Measurements from ENCODE around the gene SNAPC4. TPM values are rescaled to one million over a fixed set of nuclear protein-coding genes. Genes with fewer than 3 reads are reported as not detected.

The SNAPC4 gene
- total RNA-seq, 1 experiment from 2014 or later = 10.8 TPM

DNA sequence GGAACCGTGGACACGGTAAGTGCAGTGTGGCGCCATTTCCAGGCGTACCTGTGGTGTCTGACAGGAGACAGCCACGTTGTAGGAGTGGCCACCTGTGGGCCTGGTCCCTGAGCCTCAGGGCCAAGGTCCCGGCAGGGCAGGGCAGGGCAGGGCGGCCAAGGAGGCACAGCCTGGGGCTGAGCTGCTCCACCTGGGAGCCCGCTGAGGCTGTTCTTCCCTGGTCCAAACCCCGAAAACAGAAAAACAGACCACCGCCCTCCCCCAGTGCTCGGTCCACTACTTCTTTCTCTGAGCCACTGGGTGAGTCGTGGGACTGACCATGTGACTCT is 19.1 kb upstream of the SNAPC4 start:
- in situ Hi-C loops (cut with HindIII; ENCODE audit: low pct_unique_long_range_greater_than_20kb, low sequenced_read_pairs) = no loop called here
- TF ChIP-seq, protein P1, sequence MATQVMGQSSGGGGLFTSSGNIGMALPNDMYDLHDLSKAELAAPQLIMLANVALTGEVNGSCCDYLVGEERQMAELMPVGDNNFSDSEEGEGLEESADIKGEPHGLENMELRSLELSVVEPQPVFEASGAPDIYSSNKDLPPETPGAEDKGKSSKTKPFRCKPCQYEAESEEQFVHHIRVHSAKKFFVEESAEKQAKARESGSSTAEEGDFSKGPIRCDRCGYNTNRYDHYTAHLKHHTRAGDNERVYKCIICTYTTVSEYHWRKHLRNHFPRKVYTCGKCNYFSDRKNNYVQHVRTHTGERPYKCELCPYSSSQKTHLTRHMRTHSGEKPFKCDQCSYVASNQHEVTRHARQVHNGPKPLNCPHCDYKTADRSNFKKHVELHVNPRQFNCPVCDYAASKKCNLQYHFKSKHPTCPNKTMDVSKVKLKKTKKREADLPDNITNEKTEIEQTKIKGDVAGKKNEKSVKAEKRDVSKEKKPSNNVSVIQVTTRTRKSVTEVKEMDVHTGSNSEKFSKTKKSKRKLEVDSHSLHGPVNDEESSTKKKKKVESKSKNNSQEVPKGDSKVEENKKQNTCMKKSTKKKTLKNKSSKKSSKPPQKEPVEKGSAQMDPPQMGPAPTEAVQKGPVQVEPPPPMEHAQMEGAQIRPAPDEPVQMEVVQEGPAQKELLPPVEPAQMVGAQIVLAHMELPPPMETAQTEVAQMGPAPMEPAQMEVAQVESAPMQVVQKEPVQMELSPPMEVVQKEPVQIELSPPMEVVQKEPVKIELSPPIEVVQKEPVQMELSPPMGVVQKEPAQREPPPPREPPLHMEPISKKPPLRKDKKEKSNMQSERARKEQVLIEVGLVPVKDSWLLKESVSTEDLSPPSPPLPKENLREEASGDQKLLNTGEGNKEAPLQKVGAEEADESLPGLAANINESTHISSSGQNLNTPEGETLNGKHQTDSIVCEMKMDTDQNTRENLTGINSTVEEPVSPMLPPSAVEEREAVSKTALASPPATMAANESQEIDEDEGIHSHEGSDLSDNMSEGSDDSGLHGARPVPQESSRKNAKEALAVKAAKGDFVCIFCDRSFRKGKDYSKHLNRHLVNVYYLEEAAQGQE (IDR thresholded peaks at IDR 0.05; ENCODE audit: insufficient read depth in 1 of 2, low read depth in 2 of 2, low read length in 1 of 2) = no peak
- TF ChIP-seq, protein P2, sequence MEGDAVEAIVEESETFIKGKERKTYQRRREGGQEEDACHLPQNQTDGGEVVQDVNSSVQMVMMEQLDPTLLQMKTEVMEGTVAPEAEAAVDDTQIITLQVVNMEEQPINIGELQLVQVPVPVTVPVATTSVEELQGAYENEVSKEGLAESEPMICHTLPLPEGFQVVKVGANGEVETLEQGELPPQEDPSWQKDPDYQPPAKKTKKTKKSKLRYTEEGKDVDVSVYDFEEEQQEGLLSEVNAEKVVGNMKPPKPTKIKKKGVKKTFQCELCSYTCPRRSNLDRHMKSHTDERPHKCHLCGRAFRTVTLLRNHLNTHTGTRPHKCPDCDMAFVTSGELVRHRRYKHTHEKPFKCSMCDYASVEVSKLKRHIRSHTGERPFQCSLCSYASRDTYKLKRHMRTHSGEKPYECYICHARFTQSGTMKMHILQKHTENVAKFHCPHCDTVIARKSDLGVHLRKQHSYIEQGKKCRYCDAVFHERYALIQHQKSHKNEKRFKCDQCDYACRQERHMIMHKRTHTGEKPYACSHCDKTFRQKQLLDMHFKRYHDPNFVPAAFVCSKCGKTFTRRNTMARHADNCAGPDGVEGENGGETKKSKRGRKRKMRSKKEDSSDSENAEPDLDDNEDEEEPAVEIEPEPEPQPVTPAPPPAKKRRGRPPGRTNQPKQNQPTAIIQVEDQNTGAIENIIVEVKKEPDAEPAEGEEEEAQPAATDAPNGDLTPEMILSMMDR (IDR thresholded peaks at IDR 0.05) = no peak
- TF ChIP-seq SIN3A (IDR thresholded peaks at IDR 0.05; ENCODE audit: borderline replicate concordance, insufficient read depth, low read depth, low read length) = no peak
- no peak for TF ChIP-seq POLR2AphosphoS5 (IDR thresholded peaks at IDR 0.05; ENCODE audit: low read depth, low read length)
- no peak for TF ChIP-seq TCF7L2 (IDR thresholded peaks at IDR 0.05; ENCODE audit: low read depth, low read length)
- H3K4me3 ChIP-seq (ENCODE audit: low read depth in 2 of 2, low read length in 2 of 2) = no peak overlapping the region
- ChIA-PET CTCF (interaction anchor here (0.7 kb wide), 1 partner anchor 107 kb away, joined by 3 read pairs; no protein-coding TSS in a partner anchor), POLR2A (no interaction called here)
- DNase-seq (ENCODE audit: low read depth, low spot score) = no peak
- peaks cover 4% of the 10 kb centered on the region for H3K36me3 ChIP-seq (ENCODE audit: control insufficient read depth, insufficient read depth, low read length)
- ATAC-seq = no peak
- H3K4me1 ChIP-seq (ENCODE audit: control insufficient read depth, insufficient read depth, low read length) = no peaks in the 10 kb centered on the region
- no peak overlapping the region for H3K27ac ChIP-seq (ENCODE audit: low read length)
- H3K9me3 ChIP-seq (ENCODE audit: control insufficient read depth, insufficient read depth, low read depth, low read length) = no peaks in the 10 kb centered on the region
- BruUV-seq (replicated peaks) = no TSS peak
- intact Hi-C loops (cut with micrococcal nuclease; ENCODE audit: unreplicated experiment) = no loop called here
- H3K27me3 ChIP-seq (ENCODE audit: control insufficient read depth, insufficient read depth, low read length) = no peaks in the 10 kb centered on the region

DNA sequence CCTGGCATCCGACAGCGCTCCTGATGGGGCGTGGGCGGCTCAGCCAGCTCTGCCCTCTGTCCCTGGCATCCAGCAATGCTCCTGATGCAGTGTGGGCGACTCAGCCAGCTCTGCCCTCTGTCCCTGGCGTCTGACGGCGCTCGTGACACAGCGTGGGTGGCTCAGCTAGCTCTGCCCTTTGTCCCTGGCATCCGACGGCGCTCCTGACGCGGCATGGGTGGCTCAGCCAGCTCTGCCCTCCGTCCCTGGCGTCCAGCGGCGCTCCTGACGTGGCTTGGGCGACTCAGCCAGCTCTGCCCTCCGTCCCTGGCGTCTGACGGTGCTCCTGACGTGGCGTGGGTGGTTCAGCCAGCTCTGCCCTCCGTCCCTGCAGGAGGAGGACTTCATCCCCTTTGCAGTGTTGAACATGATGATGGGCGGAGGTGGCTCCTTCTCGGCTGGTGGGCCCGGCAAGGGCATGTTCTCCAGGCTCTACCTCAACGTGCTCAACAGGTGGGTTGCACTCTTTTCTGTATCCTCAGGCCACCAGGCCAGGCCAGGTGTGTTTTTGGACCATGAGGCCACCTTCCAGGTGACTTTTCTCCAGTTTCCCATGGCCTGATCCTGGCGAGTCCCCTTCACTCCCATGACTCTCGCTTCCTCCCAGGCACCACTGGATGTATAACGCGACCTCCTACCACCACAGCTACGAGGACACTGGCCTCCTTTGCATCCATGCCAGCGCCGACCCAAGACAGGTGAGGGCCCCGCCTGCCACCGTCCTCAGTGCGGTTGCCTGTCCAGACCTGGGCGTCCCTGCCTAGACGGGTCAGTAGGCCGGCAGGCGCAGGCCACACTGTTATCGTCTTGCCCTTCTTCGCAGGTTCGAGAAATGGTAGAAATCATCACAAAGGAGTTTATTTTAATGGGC is 18.5 kb upstream of the SNAPC4 start:
- TF ChIP-seq, protein P2 (IDR thresholded peaks at IDR 0.05) = no peak
- TF ChIP-seq, protein P1 (IDR thresholded peaks at IDR 0.05; ENCODE audit: insufficient read depth in 1 of 2, low read depth in 2 of 2, low read length in 1 of 2) = no peak
- TF ChIP-seq POLR2AphosphoS5 (IDR thresholded peaks at IDR 0.05; ENCODE audit: low read depth, low read length) (no peak), TCF7L2 (IDR thresholded peaks at IDR 0.05; ENCODE audit: low read depth, low read length) (no peak), SIN3A (IDR thresholded peaks at IDR 0.05; ENCODE audit: borderline replicate concordance, insufficient read depth, low read depth, low read length) (no peak)
- no peaks in the 10 kb centered on the region for H3K9me3 ChIP-seq (ENCODE audit: control insufficient read depth, insufficient read depth, low read depth, low read length)
- intact Hi-C loops (cut with micrococcal nuclease; ENCODE audit: unreplicated experiment) = no loop called here
- no peak overlapping the region for H3K27ac ChIP-seq (ENCODE audit: low read length)
- ChIA-PET POLR2A (no interaction called here), CTCF (no interaction called here)
- in situ Hi-C loops (cut with HindIII; ENCODE audit: low pct_unique_long_range_greater_than_20kb, low sequenced_read_pairs) = no loop called here
- no peaks in the 10 kb centered on the region for H3K4me1 ChIP-seq (ENCODE audit: control insufficient read depth, insufficient read depth, low read length)
- H3K27me3 ChIP-seq (ENCODE audit: control insufficient read depth, insufficient read depth, low read length) = no peaks in the 10 kb centered on the region
- DNase-seq (ENCODE audit: low read depth, low spot score) (no peak), ATAC-seq (no peak)
- no TSS peak for BruUV-seq (replicated peaks)
- peaks cover 4% of the 10 kb centered on the region for H3K36me3 ChIP-seq (ENCODE audit: control insufficient read depth, insufficient read depth, low read length)
- H3K4me3 ChIP-seq (ENCODE audit: low read depth in 2 of 2, low read length in 2 of 2) = no peak overlapping the region
